Stimulated activated CD4-positive, alpha-beta T cell treated with anti-CD3 and anti-CD28 coated beads, Interleukin-4, amount 100 ng/mL, for 48 hours (primary cell): ENCODE results near the gene PRDM5.

ENCODE experiments used
- DNase-seq, 2 donors: peaks; one replicate each; pipeline ENCODE4 v3.0.0-alpha.2; 2020; ENCODE audit warnings: low read depth in 2 of 2

The PRDM5 gene

GRCh38 chr4:120903419-120903818 is 19.1 kb downstream of the PRDM5 start:
- no peak for DNase-seq

- no peak for DNase-seq
Observed at GRCh38 chr4:120902925-120903324, 19.6 kb downstream of the PRDM5 start.

GRCh38 chr4:120901731-120902130 is 20.8 kb downstream of the PRDM5 start:
- DNase-seq: no peak

GRCh38 chr4:120897981-120898719 is 24.4 kb downstream of the PRDM5 start:
- no peak for DNase-seq

GRCh38 chr4:120895554-120895953 is 27.0 kb downstream of the PRDM5 start:
- no peak for DNase-seq

GRCh38 chr4:120893314-120893713 is 29.2 kb downstream of the PRDM5 start:
- DNase-seq: no peak

GRCh38 chr4:120886191-120886590 is 36.3 kb downstream of the PRDM5 start:
- no peak for DNase-seq

- DNase-seq: no peak
Observed at GRCh38 chr4:120881846-120882245, 40.7 kb downstream of the PRDM5 start.

- DNase-seq: no peak
Observed at GRCh38 chr4:120881351-120881750, 41.2 kb downstream of the PRDM5 start.

GRCh38 chr4:120877021-120877420 is 45.5 kb downstream of the PRDM5 start:
- DNase-seq: no peak

GRCh38 chr4:120874792-120875774 is 47.4 kb downstream of the PRDM5 start:
- DNase-seq: no peak

- DNase-seq: no peak
Observed at GRCh38 chr4:120873554-120873953, 49.0 kb downstream of the PRDM5 start.

GRCh38 chr4:120871173-120871572 is 51.4 kb downstream of the PRDM5 start:
- DNase-seq: no peak

GRCh38 chr4:120870279-120870673 is 52.2 kb downstream of the PRDM5 start:
- DNase-seq: no peak

GRCh38 chr4:120869613-120870278 is 52.8 kb downstream of the PRDM5 start:
- DNase-seq: no peak

- no peak for DNase-seq
Observed at GRCh38 chr4:120867506-120867905, 55.0 kb downstream of the PRDM5 start.

GRCh38 chr4:120865985-120866384 is 56.5 kb downstream of the PRDM5 start:
- no peak for DNase-seq

GRCh38 chr4:120864969-120865368 is 57.6 kb downstream of the PRDM5 start:
- DNase-seq: no peak

GRCh38 chr4:120862432-120862831 is 60.1 kb downstream of the PRDM5 start:
- no peak for DNase-seq

GRCh38 chr4:120861852-120862251 is 60.7 kb downstream of the PRDM5 start:
- DNase-seq: no peak

- no peak for DNase-seq
Observed at GRCh38 chr4:120858776-120859175, 63.8 kb downstream of the PRDM5 start.

GRCh38 chr4:120857312-120857711 is 65.2 kb downstream of the PRDM5 start:
- no peak for DNase-seq
